ENCODE data around the gene ACTBL2.

DNA sequence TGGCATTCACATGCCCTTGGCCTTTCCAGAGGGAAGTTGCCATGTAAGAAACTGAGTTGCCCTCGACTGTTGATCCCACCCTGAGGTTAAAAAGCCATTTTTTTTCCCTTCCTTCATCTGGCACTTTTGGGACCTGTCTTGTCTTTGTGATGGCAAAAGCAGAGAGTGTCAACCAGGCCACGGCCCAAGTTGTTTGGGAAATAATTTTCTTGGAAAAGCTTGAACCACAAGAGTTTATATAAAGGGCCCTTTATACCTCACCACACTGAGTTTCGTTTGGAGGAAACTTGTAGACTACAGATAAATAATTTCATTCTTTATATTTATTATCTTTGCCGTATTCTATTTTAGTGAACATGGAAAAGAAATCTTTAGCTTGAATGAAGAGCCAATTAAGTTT lies 34.3 kb downstream of the ACTBL2 start:
- TF ChIP-seq, protein P1, sequence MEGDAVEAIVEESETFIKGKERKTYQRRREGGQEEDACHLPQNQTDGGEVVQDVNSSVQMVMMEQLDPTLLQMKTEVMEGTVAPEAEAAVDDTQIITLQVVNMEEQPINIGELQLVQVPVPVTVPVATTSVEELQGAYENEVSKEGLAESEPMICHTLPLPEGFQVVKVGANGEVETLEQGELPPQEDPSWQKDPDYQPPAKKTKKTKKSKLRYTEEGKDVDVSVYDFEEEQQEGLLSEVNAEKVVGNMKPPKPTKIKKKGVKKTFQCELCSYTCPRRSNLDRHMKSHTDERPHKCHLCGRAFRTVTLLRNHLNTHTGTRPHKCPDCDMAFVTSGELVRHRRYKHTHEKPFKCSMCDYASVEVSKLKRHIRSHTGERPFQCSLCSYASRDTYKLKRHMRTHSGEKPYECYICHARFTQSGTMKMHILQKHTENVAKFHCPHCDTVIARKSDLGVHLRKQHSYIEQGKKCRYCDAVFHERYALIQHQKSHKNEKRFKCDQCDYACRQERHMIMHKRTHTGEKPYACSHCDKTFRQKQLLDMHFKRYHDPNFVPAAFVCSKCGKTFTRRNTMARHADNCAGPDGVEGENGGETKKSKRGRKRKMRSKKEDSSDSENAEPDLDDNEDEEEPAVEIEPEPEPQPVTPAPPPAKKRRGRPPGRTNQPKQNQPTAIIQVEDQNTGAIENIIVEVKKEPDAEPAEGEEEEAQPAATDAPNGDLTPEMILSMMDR (IDR thresholded peaks at IDR 0.05), result no peak
- no peak for TF ChIP-seq POLR2AphosphoS5 (IDR thresholded peaks at IDR 0.05; ENCODE audit: insufficient read depth in 1 of 2, low read depth in 1 of 2)
- TF ChIP-seq POLR2A (IDR thresholded peaks at IDR 0.05), result no peak

Measured in vagina (tissue), 2 donors.